ENCODE measurements around the gene LY6G6D. TPM values are rescaled to one million over a fixed set of nuclear protein-coding genes. Genes with fewer than 3 reads are reported as not detected.

The LY6G6D gene
- total RNA-seq, 6 experiments from 2014 or later, result not detected

DNA sequence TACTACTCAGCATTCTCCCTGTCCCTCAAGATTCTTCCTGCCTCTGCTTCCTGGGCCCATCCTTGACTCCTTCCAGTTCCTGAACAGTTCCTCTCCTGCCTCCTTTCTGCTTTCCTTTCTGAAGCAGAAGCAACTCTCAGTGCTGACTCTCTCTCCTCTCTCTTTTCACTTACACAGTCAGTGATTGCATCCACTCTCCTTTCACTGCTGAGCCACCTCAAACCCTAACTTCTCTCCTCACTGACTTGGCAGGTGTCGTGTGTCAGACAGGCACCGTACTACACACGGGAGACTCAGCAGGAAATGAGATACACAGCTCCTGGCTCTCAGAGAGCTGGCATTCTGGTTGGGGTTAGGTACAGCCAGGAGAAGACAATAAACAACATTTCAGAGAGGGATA is 17.6 kb upstream of the LY6G6D start:
- no peaks in the 10 kb centered on the region; the same call in 1 of the 2 replicates for H3K27me3 Mint-ChIP-seq (ENCODE audit: insufficient read depth)
- H3K4me3 Mint-ChIP-seq, result no peak overlapping the region
- peak overlapping the region; percentile 40 for H3K27ac Mint-ChIP-seq
- TF ChIP-seq, protein P1, sequence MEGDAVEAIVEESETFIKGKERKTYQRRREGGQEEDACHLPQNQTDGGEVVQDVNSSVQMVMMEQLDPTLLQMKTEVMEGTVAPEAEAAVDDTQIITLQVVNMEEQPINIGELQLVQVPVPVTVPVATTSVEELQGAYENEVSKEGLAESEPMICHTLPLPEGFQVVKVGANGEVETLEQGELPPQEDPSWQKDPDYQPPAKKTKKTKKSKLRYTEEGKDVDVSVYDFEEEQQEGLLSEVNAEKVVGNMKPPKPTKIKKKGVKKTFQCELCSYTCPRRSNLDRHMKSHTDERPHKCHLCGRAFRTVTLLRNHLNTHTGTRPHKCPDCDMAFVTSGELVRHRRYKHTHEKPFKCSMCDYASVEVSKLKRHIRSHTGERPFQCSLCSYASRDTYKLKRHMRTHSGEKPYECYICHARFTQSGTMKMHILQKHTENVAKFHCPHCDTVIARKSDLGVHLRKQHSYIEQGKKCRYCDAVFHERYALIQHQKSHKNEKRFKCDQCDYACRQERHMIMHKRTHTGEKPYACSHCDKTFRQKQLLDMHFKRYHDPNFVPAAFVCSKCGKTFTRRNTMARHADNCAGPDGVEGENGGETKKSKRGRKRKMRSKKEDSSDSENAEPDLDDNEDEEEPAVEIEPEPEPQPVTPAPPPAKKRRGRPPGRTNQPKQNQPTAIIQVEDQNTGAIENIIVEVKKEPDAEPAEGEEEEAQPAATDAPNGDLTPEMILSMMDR (IDR thresholded peaks at IDR 0.05), result no peak
- no peaks in the 10 kb centered on the region for H3K9me3 Mint-ChIP-seq
- no peaks in the 10 kb centered on the region for H3K36me3 Mint-ChIP-seq (ENCODE audit: low read depth)
- peaks cover 27% of the 10 kb centered on the region for H3K4me1 Mint-ChIP-seq (ENCODE audit: low read depth)
- no peak for DNase-seq

DNA sequence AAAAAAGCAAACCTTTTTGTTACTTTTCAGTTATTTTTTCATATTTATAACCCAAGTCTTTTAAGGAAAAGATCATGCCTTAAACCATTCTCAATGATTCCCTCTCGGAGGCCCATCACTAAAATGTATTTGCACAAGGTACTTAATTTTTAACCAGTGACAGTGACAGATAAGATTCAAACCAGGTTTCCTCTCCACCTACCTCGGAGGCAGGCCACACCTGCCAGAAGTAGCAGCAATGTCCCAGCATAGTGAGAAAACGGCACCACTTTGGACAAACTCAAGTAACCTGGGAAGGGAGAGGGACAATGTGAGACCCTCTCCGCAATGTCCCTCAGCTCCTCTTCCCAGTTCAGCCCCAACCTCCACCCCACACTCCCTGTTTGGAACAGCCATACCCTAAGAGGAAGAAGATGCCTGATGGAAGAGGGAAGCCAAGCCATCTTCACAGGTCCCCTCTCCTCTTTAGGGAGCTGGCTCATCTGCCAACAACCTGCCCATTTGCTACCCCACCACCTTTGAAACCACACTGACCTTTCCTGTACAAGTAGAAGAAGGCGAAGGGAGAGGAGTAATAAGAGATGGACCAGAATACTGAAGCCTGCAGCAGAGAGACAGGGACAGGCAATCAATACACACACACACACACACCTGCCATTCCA is 14.3 kb upstream of the LY6G6D start:
- H3K27me3 Mint-ChIP-seq (ENCODE audit: insufficient read depth), result no peaks in the 10 kb centered on the region; the same call in 1 of the 2 replicates
- H3K4me1 Mint-ChIP-seq (ENCODE audit: low read depth), result peaks cover 33% of the 10 kb centered on the region
- no peak for DNase-seq

DNA sequence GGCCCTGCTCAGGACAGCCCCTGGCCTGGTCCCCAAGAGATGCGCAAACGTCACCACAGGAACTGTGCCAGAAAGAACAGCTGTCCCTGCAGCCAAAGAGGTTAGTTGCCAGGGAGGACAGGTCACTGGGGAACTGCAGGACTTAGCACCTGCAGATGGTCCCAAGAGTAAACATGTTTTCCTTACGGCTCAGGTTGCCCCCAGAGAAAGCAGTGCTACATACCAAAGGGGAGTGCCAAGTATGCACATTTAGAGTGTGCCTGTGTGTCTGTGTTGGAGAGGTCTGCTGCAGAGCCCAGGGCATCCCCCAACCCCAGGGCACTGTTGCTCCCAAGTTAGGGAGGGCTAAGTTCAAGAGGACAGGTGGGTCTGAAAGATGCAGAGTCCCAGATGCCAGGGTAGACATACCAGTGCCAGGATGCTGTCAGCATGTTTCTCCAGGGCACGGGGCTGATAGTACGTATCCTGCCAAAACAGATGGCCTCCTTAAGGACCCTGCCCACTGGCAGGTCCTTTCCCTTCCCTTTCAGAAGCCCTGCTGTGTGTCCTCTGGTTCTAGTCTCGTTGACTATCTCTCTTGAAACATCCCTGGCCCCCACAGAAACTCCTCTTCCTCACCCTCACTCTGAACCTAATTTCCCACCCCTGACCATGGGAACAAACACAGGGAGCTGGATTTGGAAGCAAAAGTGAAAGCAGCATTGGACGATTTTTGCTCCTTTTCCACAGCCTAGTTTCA is 13.3 kb upstream of the LY6G6D start:
- H3K36me3 Mint-ChIP-seq (ENCODE audit: low read depth), result no peaks in the 10 kb centered on the region
- no peak for DNase-seq
- TF ChIP-seq, protein P1 (IDR thresholded peaks at IDR 0.05), result no peak
- H3K9me3 Mint-ChIP-seq, result no peaks in the 10 kb centered on the region
- H3K4me3 Mint-ChIP-seq, result peak overlapping the region; percentile 93
- H3K27ac Mint-ChIP-seq, result peak overlapping the region; percentile 97
- H3K27me3 Mint-ChIP-seq (ENCODE audit: insufficient read depth), result no peaks in the 10 kb centered on the region; the same call in 1 of the 2 replicates
- peaks cover 33% of the 10 kb centered on the region for H3K4me1 Mint-ChIP-seq (ENCODE audit: low read depth)

More for the DNA sequence above, 14.3 kb upstream of the LY6G6D start:
- H3K27ac Mint-ChIP-seq, result no peak overlapping the region; the same call in 1 of the 2 replicates
- no peaks in the 10 kb centered on the region for H3K36me3 Mint-ChIP-seq (ENCODE audit: low read depth)
- no peaks in the 10 kb centered on the region for H3K9me3 Mint-ChIP-seq
- TF ChIP-seq, protein P1 (IDR thresholded peaks at IDR 0.05), result no peak
- H3K4me3 Mint-ChIP-seq, result peak overlapping the region; percentile 93

DNA sequence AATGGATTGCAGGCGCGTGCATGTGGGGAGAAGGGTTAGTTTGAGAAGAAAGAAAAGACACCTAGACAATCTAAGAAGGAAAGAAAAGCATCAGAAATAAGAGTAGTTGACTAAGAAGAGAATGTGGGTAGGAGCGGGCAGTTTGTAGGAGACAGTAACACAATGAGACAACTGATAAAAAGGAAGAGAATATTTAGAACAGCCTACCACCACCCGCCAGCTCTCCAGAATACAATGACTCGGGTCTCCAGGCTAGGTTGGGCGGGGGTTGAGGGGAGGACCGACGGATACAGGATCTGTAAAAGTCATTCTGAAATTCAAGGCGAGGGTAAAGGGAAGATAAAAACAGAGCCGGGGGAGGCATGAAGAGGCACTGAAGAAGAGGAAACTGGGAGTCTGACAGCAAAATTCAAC is 12.7 kb upstream of the LY6G6D start:
- peak overlapping the region; percentile 97 for H3K27ac Mint-ChIP-seq
- H3K27me3 Mint-ChIP-seq (ENCODE audit: insufficient read depth), result no peaks in the 10 kb centered on the region; the same call in none of the 2 replicates
- peaks cover 30% of the 10 kb centered on the region for H3K4me1 Mint-ChIP-seq (ENCODE audit: low read depth)
- no peak for DNase-seq
- H3K9me3 Mint-ChIP-seq, result no peaks in the 10 kb centered on the region
- TF ChIP-seq, protein P1 (IDR thresholded peaks at IDR 0.05), result no peak
- peak overlapping the region; percentile 93 for H3K4me3 Mint-ChIP-seq
- H3K36me3 Mint-ChIP-seq (ENCODE audit: low read depth), result no peaks in the 10 kb centered on the region

DNA sequence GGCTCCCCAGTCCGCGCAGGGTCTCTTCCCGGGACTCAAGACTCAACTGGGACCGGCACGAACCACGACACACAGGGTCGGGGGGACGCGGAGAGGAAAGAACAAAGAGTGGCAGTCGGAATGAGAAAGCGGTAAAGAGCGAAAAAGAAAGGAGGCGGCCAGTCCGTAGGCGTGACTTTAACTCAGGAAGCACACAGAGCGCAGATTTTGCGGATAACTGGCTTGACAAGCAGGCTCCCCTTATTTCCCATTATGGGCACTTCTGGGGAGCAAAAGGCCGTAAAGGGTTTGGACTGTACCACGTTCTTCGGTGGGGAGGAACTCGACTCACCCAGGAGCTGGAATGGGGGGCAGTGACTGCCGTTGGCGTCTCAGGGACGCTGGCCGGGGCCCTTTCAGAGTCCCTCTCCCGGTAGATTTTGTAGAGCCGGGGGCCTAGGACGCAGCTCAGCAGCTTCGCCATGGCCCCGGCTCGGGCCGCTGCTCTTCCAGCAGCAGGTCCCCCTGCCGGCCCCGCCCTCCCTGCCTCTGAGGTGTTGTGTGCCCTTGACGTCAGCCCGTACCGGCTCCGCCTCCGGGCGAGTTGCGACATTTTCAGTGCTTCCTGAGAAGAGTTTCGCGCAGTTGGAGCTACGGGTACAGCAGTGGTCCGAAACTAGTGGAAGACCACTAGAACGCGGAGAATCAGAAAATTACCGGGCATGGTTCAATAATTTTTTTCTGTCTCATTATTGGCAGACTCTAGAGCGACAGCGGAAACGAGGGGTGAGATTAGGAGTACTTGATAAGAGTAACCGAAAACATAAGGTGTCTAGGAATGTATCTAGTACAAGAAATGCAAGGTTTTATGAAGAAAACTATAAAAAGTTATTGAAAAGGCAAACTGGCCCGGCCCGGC is 12.1 kb upstream of the LY6G6D start, which contains the start of gene ABHD16A:
Gene ABHD16A, minus strand, starts transcription at position 506 of the 898 bp plus-strand sequence. Its CDS starts 43 bp downstream, at position 463.
- TF ChIP-seq, protein P1 (IDR thresholded peaks at IDR 0.05), result peak; percentile 52
- peak; percentile 98 for DNase-seq
- peaks cover 3% of the 10 kb centered on the region for H3K27me3 Mint-ChIP-seq (ENCODE audit: insufficient read depth)
- H3K36me3 Mint-ChIP-seq (ENCODE audit: low read depth), result no peaks in the 10 kb centered on the region
- H3K27ac Mint-ChIP-seq, result peak within 1 kb of the TSS; percentile 97
- peak within 1 kb of the TSS; percentile 93 for H3K4me3 Mint-ChIP-seq
- H3K9me3 Mint-ChIP-seq, result no peaks in the 10 kb centered on the region
- H3K4me1 Mint-ChIP-seq (ENCODE audit: low read depth), result peaks cover 24% of the 10 kb centered on the region
